ENCODE measurements around the gene CFP.
"Not testable (repeated sequence)": the region's sequence is repeated elsewhere in the genome, so short reads cannot be mapped to it uniquely, and the experiment has no call there.

Gene CFP

GRCh38 chrX:47637546-47638195 is 7.9 kb upstream of the CFP start:
- peak; percentile 83 for DNase-seq

GRCh38 chrX:47634871-47635575 is 5.3 kb upstream of the CFP start:
- DNase-seq, result no peak

- no peak for DNase-seq
Measured at GRCh38 chrX:47633689-47634590, 4.2 kb upstream of the CFP start.

- no peak for DNase-seq
Measured at GRCh38 chrX:47632666-47633065, 2.9 kb upstream of the CFP start.

- no peak for DNase-seq
Measured at GRCh38 chrX:47631676-47632075, 1.9 kb upstream of the CFP start.

- peak; percentile 18 for DNase-seq
Measured at GRCh38 chrX:47628982-47629381, 748 bp downstream of the CFP start.

- no peak for DNase-seq
Measured at GRCh38 chrX:47625365-47625764, 4.4 kb downstream of the CFP start.

GRCh38 chrX:47623540-47624027 is 6.1 kb downstream of the CFP start:
- peak; percentile 69 for DNase-seq

- DNase-seq, result no peak
Measured at GRCh38 chrX:47621851-47622250, 7.9 kb downstream of the CFP start.

- no peak for DNase-seq
Measured at GRCh38 chrX:47620303-47620685, 9.4 kb downstream of the CFP start.

GRCh38 chrX:47619486-47620302 is 10.0 kb downstream of the CFP start, which contains the start of gene SYN1:
SYN1 (minus strand) TSS chrX:47619857; CDS start chrX:47619728, 129 bp downstream.
- DNase-seq, result peak; percentile 86

GRCh38 chrX:47618923-47619485 is 10.7 kb downstream of the CFP start:
- no peak for DNase-seq

- DNase-seq, result no peak
Measured at GRCh38 chrX:47614618-47615017, 15.1 kb downstream of the CFP start.

- peak; percentile 25 for DNase-seq
Measured at GRCh38 chrX:47613082-47613481, 16.6 kb downstream of the CFP start.

- DNase-seq, result no peak
Measured at GRCh38 chrX:47612418-47612817, 17.3 kb downstream of the CFP start.

- DNase-seq, result no peak
Measured at GRCh38 chrX:47611926-47612325, 17.8 kb downstream of the CFP start.

- no peak for DNase-seq
Measured at GRCh38 chrX:47611489-47611888, 18.2 kb downstream of the CFP start.

GRCh38 chrX:47610511-47610910 is 19.2 kb downstream of the CFP start:
- DNase-seq, result no peak

GRCh38 chrX:47608130-47608810 is 21.5 kb downstream of the CFP start:
- DNase-seq, result peak; percentile 33

- no peak for DNase-seq
Measured at GRCh38 chrX:47607091-47607490, 22.6 kb downstream of the CFP start.

- DNase-seq, result no peak
Measured at GRCh38 chrX:47605024-47605423, 24.7 kb downstream of the CFP start.

- not testable (repeated sequence) for DNase-seq
Measured at GRCh38 chrX:47603125-47603524, 26.6 kb downstream of the CFP start.
